Bronchial epithelial cell (primary cell): ENCODE results near the gene GNLY. TPM values are rescaled to one million over a fixed set of nuclear protein-coding genes. Genes with fewer than 3 reads are reported as not detected.

Experiments used
- DNase-seq: peaks from one replicate; pipeline ENCODE4 v3.0.0-alpha.2; 2010; ENCODE audit warnings: low read depth
- FAIRE-seq: peaks from 2 replicates; lab custom pipeline; 2011; peaks lifted over from hg19 to GRCh38; lab: Jason Lieb, UNC
- H3K27me3 ChIP-seq: 2 replicates; pipeline ENCODE4 v1.5.1; 2011; ENCODE audit warnings: low read length; ENCODE audit not compliant: control insufficient read depth, insufficient read depth
- H3K36me3 ChIP-seq: 2 replicates; pipeline ENCODE4 v1.5.1; 2011; ENCODE audit warnings: low read length; ENCODE audit not compliant: control insufficient read depth, insufficient read depth
- H3K4me3 ChIP-seq: 2 replicates; pipeline ENCODE4 v1.5.1; 2011; ENCODE audit warnings: mild to moderate bottlenecking, low read depth, low read length, control low read depth
- total RNA-seq: library from RNA; depleted of rRNA; stranded (reverse); fragments of >200 nt; gene quantifications from 2 replicates; pipeline ENCODE4 v1.2.1, GENCODE V29; 2014
- TF ChIP-seq, protein P1 (sequence below): IDR thresholded peaks from 2 replicates; pipeline ENCODE4 v1.5.1; 2011; ENCODE audit warnings: mild to moderate bottlenecking, moderate library complexity, low read length, control low read depth, inconsistent platforms; ENCODE audit not compliant: insufficient read depth, severe bottlenecking

Gene GNLY
- total RNA-seq, 1 donor from 2014 or later: not detected

DNA sequence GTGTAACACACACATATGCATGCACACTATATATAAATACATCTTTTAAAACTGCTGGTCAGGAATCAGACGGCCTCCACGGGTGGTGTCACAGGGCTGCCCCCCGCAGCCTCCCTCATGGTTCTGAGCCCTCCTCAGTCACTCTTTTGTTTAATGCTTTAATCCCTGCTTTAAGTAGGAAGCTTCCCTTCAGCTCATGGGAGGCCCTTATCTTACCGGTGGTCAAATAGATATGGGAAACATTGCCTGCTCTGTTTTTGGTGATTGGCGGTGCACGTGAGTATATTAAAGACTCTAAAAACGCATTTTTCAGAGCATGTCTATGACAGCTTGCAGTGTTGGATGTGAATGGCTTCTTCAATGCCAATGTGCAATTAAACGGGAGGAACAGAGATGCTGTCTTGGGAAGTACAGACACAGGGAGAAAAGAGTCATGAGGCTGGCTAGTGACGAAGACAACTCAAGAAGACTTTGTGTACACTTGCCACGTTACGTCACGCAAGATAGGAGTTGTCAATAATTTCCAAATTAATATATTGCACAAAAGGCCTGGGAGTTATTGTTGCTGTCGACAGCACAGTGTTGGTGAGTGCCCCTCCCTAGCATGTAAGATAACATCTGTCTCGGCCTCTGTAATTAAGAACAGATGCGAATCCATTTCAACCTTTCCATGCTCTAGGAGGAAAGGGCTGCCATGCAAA is 23.3 kb downstream of the GNLY start:
- Histone ChIP-seq H3K4me3 (no peak overlapping the region), H3K27me3 (peaks cover 2% of the 10 kb centered on the region), H3K36me3 (no peaks in the 10 kb centered on the region)
- peak; percentile 13 for FAIRE-seq
- TF ChIP-seq, protein P1, sequence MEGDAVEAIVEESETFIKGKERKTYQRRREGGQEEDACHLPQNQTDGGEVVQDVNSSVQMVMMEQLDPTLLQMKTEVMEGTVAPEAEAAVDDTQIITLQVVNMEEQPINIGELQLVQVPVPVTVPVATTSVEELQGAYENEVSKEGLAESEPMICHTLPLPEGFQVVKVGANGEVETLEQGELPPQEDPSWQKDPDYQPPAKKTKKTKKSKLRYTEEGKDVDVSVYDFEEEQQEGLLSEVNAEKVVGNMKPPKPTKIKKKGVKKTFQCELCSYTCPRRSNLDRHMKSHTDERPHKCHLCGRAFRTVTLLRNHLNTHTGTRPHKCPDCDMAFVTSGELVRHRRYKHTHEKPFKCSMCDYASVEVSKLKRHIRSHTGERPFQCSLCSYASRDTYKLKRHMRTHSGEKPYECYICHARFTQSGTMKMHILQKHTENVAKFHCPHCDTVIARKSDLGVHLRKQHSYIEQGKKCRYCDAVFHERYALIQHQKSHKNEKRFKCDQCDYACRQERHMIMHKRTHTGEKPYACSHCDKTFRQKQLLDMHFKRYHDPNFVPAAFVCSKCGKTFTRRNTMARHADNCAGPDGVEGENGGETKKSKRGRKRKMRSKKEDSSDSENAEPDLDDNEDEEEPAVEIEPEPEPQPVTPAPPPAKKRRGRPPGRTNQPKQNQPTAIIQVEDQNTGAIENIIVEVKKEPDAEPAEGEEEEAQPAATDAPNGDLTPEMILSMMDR: no peak
- no peak for DNase-seq

DNA sequence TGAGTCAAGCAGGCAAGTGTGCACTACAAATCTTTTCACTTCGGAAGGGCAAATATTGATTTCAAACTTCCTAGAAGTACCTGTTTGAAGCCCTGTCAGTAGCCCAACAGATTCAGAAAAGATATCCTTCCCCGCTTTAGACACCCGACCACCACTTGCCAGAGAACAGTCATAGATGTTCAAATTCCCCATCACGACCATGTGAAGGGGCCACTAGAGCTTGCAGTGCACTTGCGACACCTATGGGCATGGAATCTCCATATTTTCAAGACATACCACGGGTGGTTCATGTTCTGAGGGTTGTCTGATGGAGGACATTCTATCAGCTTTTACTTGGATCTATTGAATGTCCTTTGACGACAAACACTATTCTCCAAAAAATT is 23.8 kb downstream of the GNLY start:
- TF ChIP-seq, protein P1: peak; percentile 18
- DNase-seq: no peak

DNA sequence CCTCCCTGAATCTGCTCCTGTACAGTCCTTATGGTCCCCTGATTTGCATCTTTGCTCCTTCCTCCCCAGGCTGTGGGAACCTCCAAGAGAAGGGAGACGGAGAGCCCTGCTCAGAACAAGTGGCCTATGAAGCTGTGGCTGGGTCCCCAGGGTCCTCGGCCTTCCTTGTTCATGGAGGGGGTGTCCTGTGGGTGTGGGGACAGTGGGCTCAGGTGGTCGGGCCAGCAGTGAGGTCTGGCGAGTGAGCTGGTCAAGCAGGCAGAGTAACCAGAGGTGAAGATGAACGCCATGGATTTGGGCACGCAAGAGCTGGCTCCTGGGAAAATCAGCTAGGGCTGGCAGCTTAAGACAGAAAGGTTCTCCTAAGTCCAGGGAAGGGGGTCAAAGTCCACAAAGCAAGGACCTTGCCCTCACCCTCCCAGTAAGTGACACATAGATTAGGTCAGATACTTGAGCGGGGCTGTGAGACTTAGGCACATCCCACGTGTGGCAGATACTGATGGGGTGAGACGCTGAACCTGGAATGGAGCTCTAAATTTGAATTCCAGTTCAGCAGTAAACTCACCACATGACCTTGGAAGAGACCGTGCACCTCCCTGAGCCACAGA is 24.8 kb downstream of the GNLY start:
- H3K27me3 ChIP-seq: peaks cover 2% of the 10 kb centered on the region
- no peaks in the 10 kb centered on the region for H3K36me3 ChIP-seq
- H3K4me3 ChIP-seq: no peak overlapping the region
- no peak for DNase-seq
- TF ChIP-seq, protein P1: no peak
- no peak for FAIRE-seq

More for the DNA sequence above, 23.8 kb downstream of the GNLY start:
- no peak for FAIRE-seq
- Histone ChIP-seq H3K36me3 (no peaks in the 10 kb centered on the region), H3K4me3 (no peak overlapping the region), H3K27me3 (peaks cover 2% of the 10 kb centered on the region)

DNA sequence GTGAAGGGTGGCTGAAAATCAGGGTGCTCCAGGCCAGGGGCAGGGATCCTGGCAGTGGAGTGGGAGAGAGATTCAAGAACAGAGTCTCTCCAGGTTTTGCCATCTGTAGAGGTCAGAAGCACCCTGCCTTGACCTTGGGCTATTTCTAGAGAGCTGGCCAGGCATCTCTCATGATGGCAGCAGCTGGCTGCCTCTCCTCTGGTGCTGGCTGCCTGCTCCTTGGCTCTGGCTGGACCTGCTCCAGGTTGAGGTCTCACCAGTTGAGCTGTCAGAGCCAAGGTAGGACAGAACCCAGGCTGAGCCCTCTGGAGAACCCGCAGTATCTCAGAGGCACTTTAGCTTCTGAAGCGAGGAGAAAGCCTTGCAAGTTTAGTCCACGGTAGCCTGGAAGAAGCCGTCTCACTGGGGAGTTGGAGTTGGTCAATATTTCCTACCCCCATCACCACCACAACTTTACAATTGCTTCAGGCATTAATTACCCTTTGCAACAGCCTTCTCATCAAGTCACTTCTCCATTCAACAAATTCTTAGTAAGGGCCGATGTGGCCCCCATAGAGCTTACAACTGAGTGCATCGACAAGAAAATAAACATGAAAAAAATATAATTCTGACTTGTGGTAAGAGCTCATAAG is 25.6 kb downstream of the GNLY start:
- FAIRE-seq: no peak
- no peaks in the 10 kb centered on the region for H3K36me3 ChIP-seq

DNA sequence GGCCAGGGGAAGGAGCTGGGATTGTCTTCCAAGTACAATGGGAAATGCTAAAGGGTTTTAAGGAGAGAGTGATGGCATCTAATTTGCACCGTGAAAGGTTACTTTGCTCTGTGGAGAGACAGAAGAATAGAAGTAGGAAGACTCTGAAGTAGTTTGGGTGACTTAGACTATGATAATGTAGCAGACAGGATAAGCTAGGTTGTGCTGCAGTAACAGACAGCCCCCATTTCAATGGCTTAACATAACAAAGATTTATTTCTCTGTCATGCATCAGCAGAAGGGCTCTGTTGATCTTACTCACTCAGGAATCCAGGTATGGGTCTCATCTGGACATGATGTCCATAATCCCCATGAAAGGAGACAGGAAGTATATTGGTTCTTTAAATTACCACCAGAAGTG is 26.4 kb downstream of the GNLY start:
- Histone ChIP-seq H3K36me3 (no peaks in the 10 kb centered on the region), H3K27me3 (peaks cover 2% of the 10 kb centered on the region), H3K4me3 (no peak overlapping the region)
- DNase-seq (no peak), FAIRE-seq (no peak)
- TF ChIP-seq, protein P1: no peak

More for the DNA sequence above, 25.6 kb downstream of the GNLY start:
- TF ChIP-seq, protein P1: no peak
- Histone ChIP-seq H3K4me3 (no peak overlapping the region), H3K27me3 (peaks cover 2% of the 10 kb centered on the region)
- DNase-seq: no peak
